Mucosa of descending colon (tissue), 3 donors: Measurements from ENCODE around the gene DCAF4. TPM values are rescaled to one million over a fixed set of nuclear protein-coding genes. Genes with fewer than 3 reads are reported as not detected.
A peak's percentile ranks its signal among the peaks of the same experiment; 100 is the strongest.
"Not testable (repeated sequence)": the region's sequence is repeated elsewhere in the genome, so short reads cannot be mapped to it uniquely, and the experiment has no call there.

Experiments
- ATAC-seq: fragments of 200-7000 bp; cut with Tn5 transposase; one replicate; pipeline ENCODE4 v1.9.1; 2020; ENCODE audit warnings: mild to moderate bottlenecking, moderate library complexity
- DNase-seq, 3 donors: peaks; one replicate each; pipeline ENCODE4 v3.0.0-alpha.2; 2020
- H3K36me3 ChIP-seq: fragments of 200-600 bp; one replicate; pipeline ENCODE4 v1.8.0; 2021; ENCODE audit warnings: low read depth, mild to moderate bottlenecking
- H3K4me1 ChIP-seq: fragments of 200-600 bp; one replicate; pipeline ENCODE4 v1.8.0; 2021; ENCODE audit warnings: low read depth, mild to moderate bottlenecking
- H3K4me3 ChIP-seq: fragments of 200-600 bp; one replicate; pipeline ENCODE4 v1.8.0; 2021; ENCODE audit warnings: mild to moderate bottlenecking
- H3K9me3 ChIP-seq: fragments of 200-600 bp; one replicate; pipeline ENCODE4 v1.8.0; 2021; ENCODE audit warnings: mild to moderate bottlenecking
- CTCF ChIP-seq: fragments of 200-600 bp; IDR thresholded peaks from one replicate; pipeline ENCODE4 v1.8.0; 2022; ENCODE audit warnings: antibody characterized with exemption, mild to moderate bottlenecking
- intact Hi-C, 2 donors: fragments of 100-400 bp; cut with DNase I in 1 of 2; cut with micrococcal nuclease in 1 of 2; formaldehyde crosslinking; loops; one replicate each; pipeline versions ENCODE4 v1.11.0 to v1.11.1; 2022; cut with DNase I, micrococcal nuclease
- total RNA-seq, 3 donors: library from RNA; stranded (reverse); fragmentation: NEBNext Ultra II Directional in 2 of 3; extraction: Animal tissue kit (Norgen Biotek cat#: 25700) in 2 of 3; gene quantifications; one replicate each; pipeline versions ENCODE4 v1.2.1 to v1.2.4, GENCODE V29; 2021 to 2023
- donor health status: DM: no; HTN: no; CAD: no; lungs with moderate emphysema.
- donor health status: DM: no; HTN: no; CAD: no.
- donor health status: DM: no; HTN: yes; CAD: no.

DCAF4 gene
- total RNA-seq, 3 donors from 2014 or later = 13.9 to 27.0 (median 15.7) TPM

GRCh38 chr14:72958548-72958947 lies 32.3 kb downstream of the DCAF4 start:
- H3K36me3 ChIP-seq = no peaks in the 10 kb centered on the region
- ATAC-seq (no peak), DNase-seq (no peak)
- no peak for TF ChIP-seq CTCF
- H3K4me1 ChIP-seq = no peaks in the 10 kb centered on the region
- intact Hi-C loops = no loop called here
- no peaks in the 10 kb centered on the region for H3K9me3 ChIP-seq
- no peak overlapping the region for H3K4me3 ChIP-seq

- DNase-seq, H3K4me1 ChIP-seq, H3K36me3 ChIP-seq, H3K4me3 ChIP-seq, H3K9me3 ChIP-seq, intact Hi-C loops, ATAC-seq: not testable (repeated sequence)
These were observed 34.8 kb downstream of the DCAF4 start for GRCh38 chr14:72961016-72961415.

- intact Hi-C loops = no loop called here
- DNase-seq = no peak
- ATAC-seq = no peak
- H3K4me1 ChIP-seq = no peaks in the 10 kb centered on the region
- TF ChIP-seq CTCF = no peak
- no peak overlapping the region for H3K4me3 ChIP-seq
- no peaks in the 10 kb centered on the region for H3K36me3 ChIP-seq
- no peaks in the 10 kb centered on the region for H3K9me3 ChIP-seq
These were observed 35.5 kb downstream of the DCAF4 start for GRCh38 chr14:72961579-72962335.

- peak in 1 of 3 donors; percentile 28 for DNase-seq
These were observed 36.1 kb downstream of the DCAF4 start for GRCh38 chr14:72962336-72962754.

GRCh38 chr14:72962829-72963312 lies 36.6 kb downstream of the DCAF4 start:
- Histone ChIP-seq H3K4me3 (no peak overlapping the region), H3K36me3 (no peaks in the 10 kb centered on the region), H3K4me1 (no peaks in the 10 kb centered on the region), H3K9me3 (no peaks in the 10 kb centered on the region)
- no peak for TF ChIP-seq CTCF
- intact Hi-C loops = no loop called here
- peak; percentile 84 for ATAC-seq
- DNase-seq = peak in 1 of 3 donors; percentile 30

More at GRCh38 chr14:72962336-72962754, 36.1 kb downstream of the DCAF4 start:
- H3K9me3 ChIP-seq, H3K36me3 ChIP-seq, intact Hi-C loops, H3K4me3 ChIP-seq, H3K4me1 ChIP-seq: not testable (repeated sequence)
- ATAC-seq = peak; percentile 42

- TF ChIP-seq CTCF = no peak
- H3K4me3 ChIP-seq = no peak overlapping the region
- H3K4me1 ChIP-seq = no peaks in the 10 kb centered on the region
- DNase-seq (no peak), ATAC-seq (no peak)
- intact Hi-C loops = no loop called here
- no peaks in the 10 kb centered on the region for H3K9me3 ChIP-seq
- no peaks in the 10 kb centered on the region for H3K36me3 ChIP-seq
These were observed 39.0 kb downstream of the DCAF4 start for GRCh38 chr14:72965249-72965648.
